K562 (cell line): ENCODE results near the gene GIMAP8. TPM values are rescaled to one million over a fixed set of nuclear protein-coding genes. Genes with fewer than 3 reads are reported as not detected.

Source experiments
- ARID3B ChIP-seq: fragments of 250-450 bp; sonication (Bioruptor Pico); IDR thresholded peaks from 2 replicates; pipeline ENCODE4 v1.4.0; 2020; ENCODE audit warnings: borderline replicate concordance
- ATF2 ChIP-seq: sonication (generic); formaldehyde crosslinking; IDR thresholded peaks from 2 replicates; pipeline ENCODE4 v1.8.1; 2022; ENCODE audit warnings: missing genetic modification reagents
- BRCA1 ChIP-seq, 2 experiments: fragments of 450-650 bp in 1 of 2; sonication (generic) in 1 of 2; formaldehyde crosslinking in 1 of 2; IDR thresholded peaks; 2 replicates each; pipeline versions ENCODE4 v1.5.0 to v1.6.1; 2017 to 2020; ENCODE audit warnings: mild to moderate bottlenecking in 1 of 2, missing genetic modification reagents in 1 of 2
- CBX1 ChIP-seq: sonication (generic); IDR thresholded peaks from 2 replicates; pipeline ENCODE4 v1.6.1; 2016; ENCODE audit warnings: antibody characterized with exemption, low read depth, mild to moderate bottlenecking
- ELK1 ChIP-seq: sonication (generic); formaldehyde crosslinking; IDR thresholded peaks from 2 replicates; pipeline ENCODE4 v1.8.1; 2022; ENCODE audit warnings: missing genetic modification reagents
- ESRRB ChIP-seq: fragments of 250-450 bp; sonication (Bioruptor Pico); IDR thresholded peaks from 2 replicates; pipeline ENCODE4 v1.5.0; 2020; ENCODE audit warnings: mild to moderate bottlenecking, moderate library complexity, borderline replicate concordance
- HNRNPUL1 ChIP-seq: fragments of 200-400 bp; formaldehyde crosslinking; IDR thresholded peaks from 2 replicates; pipeline ENCODE4 v1.6.1; 2017; ENCODE audit warnings: low read length
- IRF1 ChIP-seq: sonication (generic); formaldehyde crosslinking; IDR thresholded peaks from 2 replicates; pipeline ENCODE4 v1.8.0; 2022; ENCODE audit warnings: missing genetic modification reagents, mild to moderate bottlenecking, borderline replicate concordance
- KAT8 ChIP-seq: fragments of 450-650 bp; IDR thresholded peaks from 2 replicates; pipeline ENCODE4 v1.6.1; 2016; ENCODE audit warnings: low read depth, mild to moderate bottlenecking
- KLF1 ChIP-seq: fragments of 450-650 bp; IDR thresholded peaks from 2 replicates; pipeline ENCODE4 v1.6.1; 2016; ENCODE audit warnings: missing genetic modification characterization, missing compliant biosample characterization
- LARP7 ChIP-seq: fragments of 450-650 bp; IDR thresholded peaks from 2 replicates; pipeline ENCODE4 v1.6.1; 2016
- NCOA6 ChIP-seq: fragments of 450-650 bp; IDR thresholded peaks from 2 replicates; pipeline ENCODE4 v1.6.1; 2017; ENCODE audit warnings: mild to moderate bottlenecking
- NFXL1 ChIP-seq: fragments of 450-650 bp; formaldehyde crosslinking; IDR thresholded peaks from 2 replicates; pipeline ENCODE4 v1.4.0; 2021; ENCODE audit warnings: mild to moderate bottlenecking
- RBM25 ChIP-seq: fragments of 200-400 bp; formaldehyde crosslinking; IDR thresholded peaks from 2 replicates; pipeline ENCODE4 v1.6.1; 2018; ENCODE audit warnings: low read length, low read depth, moderate library complexity; ENCODE audit not compliant: severe bottlenecking
- U2AF1 ChIP-seq: fragments of 200-400 bp; formaldehyde crosslinking; optimal IDR thresholded peaks from 2 replicates; pipeline ENCODE3; 2017; ENCODE audit warnings: mild to moderate bottlenecking, low read depth, low read length, moderate library complexity
- ZNF224 ChIP-seq: sonication (generic); formaldehyde crosslinking; IDR thresholded peaks from 2 replicates; pipeline ENCODE4 v1.8.0; 2022; ENCODE audit warnings: mild to moderate bottlenecking, missing genetic modification reagents
- ZNF263 ChIP-seq: sonication (generic); formaldehyde crosslinking; IDR thresholded peaks from 2 replicates; pipeline ENCODE4 v1.8.0; 2022; ENCODE audit warnings: mild to moderate bottlenecking, missing genetic modification reagents, borderline replicate concordance
- ZNF584 ChIP-seq: fragments of 200-800 bp; sonication (Bioruptor generic); IDR thresholded peaks from 2 replicates; pipeline ENCODE4 v1.6.1; 2016; ENCODE audit warnings: low read depth, mild to moderate bottlenecking, missing genetic modification characterization, missing compliant biosample characterization
- ZNF668 ChIP-seq: fragments of 250-450 bp; sonication (Bioruptor Pico); IDR thresholded peaks from 2 replicates; pipeline ENCODE4 v1.8.0; 2022; ENCODE audit warnings: mild to moderate bottlenecking, inconsistent platforms
- polyA plus RNA-seq, 8 experiments: library from polyadenylated mRNA; depleted of rRNA in 4 of 8; stranded (reverse) in 5 of 8; unstranded in 3 of 8; fragments of >200 nt; fragmentation: Nextera tagmentation in 2 of 8; fragmentation: Illumina TruSeq in 1 of 8; extraction: Ambion mirVana in 2 of 8; extraction: Trizol in 1 of 8; gene quantifications; 2 replicates each; pipeline versions ENCODE4 v1.2.1 to v1.2.3, GENCODE V29; 2011 to 2014; ENCODE audit warnings: inconsistent platforms in 1 of 8, missing spikeins in 1 of 8
- total RNA-seq, 7 experiments: library from RNA; depleted of rRNA in 6 of 7; stranded (reverse); fragments of >200 nt in 6 of 7; fragmentation: Illumina TruSeq in 2 of 7; extraction: Trizol in 2 of 7; gene quantifications; 2 replicates each; pipeline versions ENCODE4 v1.2.1 to v1.2.3, GENCODE V29; 2011 to 2021; ENCODE audit warnings: low replicate concordance in 1 of 7
- TF ChIP-seq, protein P1 (sequence below): fragments of 450-650 bp; IDR thresholded peaks from 2 replicates; pipeline ENCODE4 v1.7.0; 2016; ENCODE audit warnings: borderline replicate concordance
- TF ChIP-seq, protein P2 (sequence below), 2 experiments: fragments of 450-650 bp in 1 of 2; sonication (generic) in 1 of 2; formaldehyde crosslinking; conservative IDR thresholded peaks; 2 replicates each; pipeline versions ENCODE4 v1.4.0 to v1.8.1; 2020 to 2022; ENCODE audit warnings: mild to moderate bottlenecking in 1 of 2, missing genetic modification reagents in 1 of 2

The GIMAP8 gene
- total and polyA plus RNA-seq, 9 of the 15 experiments (the other 6 are each of a cell fraction or from before 2014, with no cell fraction given) = not detected

DNA sequence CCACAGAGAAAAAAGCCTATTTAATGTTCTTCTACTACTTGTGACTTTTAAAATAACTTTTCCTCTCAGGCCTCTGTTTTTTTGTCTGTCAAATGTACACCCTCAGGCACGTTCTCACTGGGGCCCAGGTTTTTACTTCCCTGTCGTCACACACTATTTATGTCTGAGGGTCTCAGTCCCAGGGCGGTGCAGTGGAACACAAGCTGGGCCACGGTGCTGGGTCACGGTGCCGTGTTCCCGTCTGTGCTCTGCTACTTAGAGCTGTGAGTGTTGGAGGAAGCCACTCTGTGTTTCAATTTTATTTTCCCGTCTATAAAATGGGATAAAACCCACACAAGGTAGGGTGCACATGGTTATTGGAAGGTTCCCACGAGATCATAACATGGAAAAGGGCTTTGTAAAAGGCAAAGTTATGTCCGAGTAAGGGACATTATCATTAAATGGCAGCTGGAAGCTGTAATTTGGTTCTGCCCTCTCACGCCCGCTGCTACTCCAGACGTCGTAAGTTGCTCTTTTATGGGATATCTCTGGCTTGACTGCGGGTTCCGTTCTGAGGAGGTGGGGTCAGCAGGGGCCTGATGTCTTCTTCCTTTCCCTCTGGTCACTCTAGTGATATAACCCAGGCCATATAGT lies 46.1 kb upstream of the GIMAP8 start (continued):
- TF ChIP-seq IRF1 (CRISPR knock-in tag) (no peak), ARID3B (CRISPR knock-in tag) (no peak), LARP7 (no peak), NCOA6 (no peak), ZNF584 (no peak; the same call in 1 of the 2 replicates), ZNF668 (CRISPR knock-in tag) (peak; percentile 6; the same call in 1 of the 2 replicates), ELK1 (CRISPR knock-in tag) (no peak), ZNF224 (CRISPR knock-in tag) (no peak), BRCA1 (IDR thresholded peaks at IDR 0.05) (no peak), BRCA1 (CRISPR knock-in tag; IDR thresholded peaks at IDR 0.05) (no peak), RBM25 (no peak), KAT8 (no peak), ESRRB (no peak), CBX1 (no peak), KLF1 (tag) (no peak), ZNF263 (0 out of 2 replicates have a peak, but pooled peaks have one; percentile 27), NFXL1 (CRISPR knock-in tag) (no peak), ATF2 (CRISPR knock-in tag) (no peak), HNRNPUL1 (no peak; the same call in 1 of the 2 replicates), U2AF1 (no peak)
- TF ChIP-seq, protein P1, sequence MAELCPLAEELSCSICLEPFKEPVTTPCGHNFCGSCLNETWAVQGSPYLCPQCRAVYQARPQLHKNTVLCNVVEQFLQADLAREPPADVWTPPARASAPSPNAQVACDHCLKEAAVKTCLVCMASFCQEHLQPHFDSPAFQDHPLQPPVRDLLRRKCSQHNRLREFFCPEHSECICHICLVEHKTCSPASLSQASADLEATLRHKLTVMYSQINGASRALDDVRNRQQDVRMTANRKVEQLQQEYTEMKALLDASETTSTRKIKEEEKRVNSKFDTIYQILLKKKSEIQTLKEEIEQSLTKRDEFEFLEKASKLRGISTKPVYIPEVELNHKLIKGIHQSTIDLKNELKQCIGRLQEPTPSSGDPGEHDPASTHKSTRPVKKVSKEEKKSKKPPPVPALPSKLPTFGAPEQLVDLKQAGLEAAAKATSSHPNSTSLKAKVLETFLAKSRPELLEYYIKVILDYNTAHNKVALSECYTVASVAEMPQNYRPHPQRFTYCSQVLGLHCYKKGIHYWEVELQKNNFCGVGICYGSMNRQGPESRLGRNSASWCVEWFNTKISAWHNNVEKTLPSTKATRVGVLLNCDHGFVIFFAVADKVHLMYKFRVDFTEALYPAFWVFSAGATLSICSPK = no peak
- TF ChIP-seq, protein P2, sequence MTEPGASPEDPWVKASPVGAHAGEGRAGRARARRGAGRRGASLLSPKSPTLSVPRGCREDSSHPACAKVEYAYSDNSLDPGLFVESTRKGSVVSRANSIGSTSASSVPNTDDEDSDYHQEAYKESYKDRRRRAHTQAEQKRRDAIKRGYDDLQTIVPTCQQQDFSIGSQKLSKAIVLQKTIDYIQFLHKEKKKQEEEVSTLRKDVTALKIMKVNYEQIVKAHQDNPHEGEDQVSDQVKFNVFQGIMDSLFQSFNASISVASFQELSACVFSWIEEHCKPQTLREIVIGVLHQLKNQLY (CRISPR knock-in tag; conservative IDR thresholded peaks at IDR 0.05) = 0 out of 4 replicates have a peak, but pooled peaks of 1 of the 2 experiments have one; percentile 26
